ENCODE data around the gene CTBP1.
"Not testable (repeated sequence)": the region's sequence is repeated elsewhere in the genome, so short reads cannot be mapped to it uniquely, and the experiment has no call there.

The CTBP1 gene

DNA sequence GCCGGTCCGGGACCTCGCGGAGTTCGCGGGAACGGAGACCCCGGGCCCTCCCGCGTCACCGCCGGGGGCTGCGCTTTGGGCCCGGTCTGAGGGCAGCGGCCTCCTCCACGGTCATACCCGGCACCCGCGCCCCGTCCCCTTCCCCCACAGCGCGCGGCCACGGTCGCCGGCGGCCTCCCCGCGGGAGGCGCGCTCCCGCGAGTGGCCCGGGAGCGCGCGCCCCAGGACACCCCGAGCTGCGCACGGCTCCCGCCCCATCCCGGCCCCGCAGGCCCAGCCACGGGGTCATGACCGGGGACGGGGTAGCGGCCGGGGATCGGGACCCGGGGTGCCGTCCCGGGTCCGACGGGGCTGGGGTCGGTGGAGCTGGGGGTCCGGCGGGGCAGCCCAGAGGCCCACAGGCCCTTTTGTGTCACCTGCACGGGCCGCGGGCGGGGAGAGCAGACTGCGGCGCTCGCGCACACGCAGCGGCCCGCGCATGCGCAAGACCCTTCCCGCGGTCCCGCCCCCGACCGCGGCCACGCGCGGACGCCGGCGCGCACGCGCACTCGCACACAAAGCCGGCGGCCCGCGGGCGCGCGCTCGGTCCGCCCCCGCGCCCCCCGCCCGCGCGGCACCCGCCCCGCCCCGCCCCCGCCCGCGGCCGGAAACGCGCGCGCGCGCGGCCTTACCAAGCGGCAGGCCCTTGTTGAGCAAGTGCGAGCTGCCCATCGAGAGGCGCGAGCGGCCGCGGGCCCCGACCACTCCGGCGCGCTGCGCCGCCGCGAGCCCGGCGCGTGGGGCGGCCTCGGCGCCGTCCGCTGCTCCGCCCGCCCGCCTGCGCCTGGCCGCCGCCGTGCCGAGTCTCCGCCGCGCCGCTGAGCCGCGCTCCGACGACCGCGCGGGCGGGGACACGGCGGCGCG is at the start of gene CTBP1:
CTBP1 (minus strand) TSS at position 886 of the 903 bp plus-strand sequence. CDS start 7,799 bp downstream, outside the sequence.
- DNase-seq = peak; percentile 76
- in situ Hi-C loops (cut with HindIII; ENCODE audit: low pct_ligation_motif_present, low pct_unique_long_range_greater_than_20kb, low sequenced_read_pairs) = no loop called here

DNA sequence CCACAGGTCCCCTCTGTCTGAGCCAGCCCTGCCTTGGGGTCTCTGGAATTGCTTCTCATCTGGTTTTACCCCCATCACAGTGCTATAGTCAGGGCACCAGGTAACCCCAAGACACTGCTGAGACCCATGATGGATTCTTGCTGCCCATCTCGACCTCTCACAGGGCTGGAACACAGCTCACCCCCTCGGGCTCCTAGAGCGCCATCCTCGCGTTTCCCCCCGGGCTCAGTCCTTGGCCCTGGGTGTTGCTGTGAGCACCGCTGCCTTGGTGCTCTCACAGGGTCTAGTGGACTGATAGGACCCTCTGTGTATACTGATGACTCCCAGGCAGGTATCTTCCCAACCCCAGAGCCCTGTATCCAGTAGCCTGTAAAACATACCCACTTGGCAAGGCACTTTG is 49.5 kb upstream of the CTBP1 start:
- in situ Hi-C loops (cut with HindIII; ENCODE audit: low pct_ligation_motif_present, low pct_unique_long_range_greater_than_20kb, low sequenced_read_pairs) = no loop called here

DNA sequence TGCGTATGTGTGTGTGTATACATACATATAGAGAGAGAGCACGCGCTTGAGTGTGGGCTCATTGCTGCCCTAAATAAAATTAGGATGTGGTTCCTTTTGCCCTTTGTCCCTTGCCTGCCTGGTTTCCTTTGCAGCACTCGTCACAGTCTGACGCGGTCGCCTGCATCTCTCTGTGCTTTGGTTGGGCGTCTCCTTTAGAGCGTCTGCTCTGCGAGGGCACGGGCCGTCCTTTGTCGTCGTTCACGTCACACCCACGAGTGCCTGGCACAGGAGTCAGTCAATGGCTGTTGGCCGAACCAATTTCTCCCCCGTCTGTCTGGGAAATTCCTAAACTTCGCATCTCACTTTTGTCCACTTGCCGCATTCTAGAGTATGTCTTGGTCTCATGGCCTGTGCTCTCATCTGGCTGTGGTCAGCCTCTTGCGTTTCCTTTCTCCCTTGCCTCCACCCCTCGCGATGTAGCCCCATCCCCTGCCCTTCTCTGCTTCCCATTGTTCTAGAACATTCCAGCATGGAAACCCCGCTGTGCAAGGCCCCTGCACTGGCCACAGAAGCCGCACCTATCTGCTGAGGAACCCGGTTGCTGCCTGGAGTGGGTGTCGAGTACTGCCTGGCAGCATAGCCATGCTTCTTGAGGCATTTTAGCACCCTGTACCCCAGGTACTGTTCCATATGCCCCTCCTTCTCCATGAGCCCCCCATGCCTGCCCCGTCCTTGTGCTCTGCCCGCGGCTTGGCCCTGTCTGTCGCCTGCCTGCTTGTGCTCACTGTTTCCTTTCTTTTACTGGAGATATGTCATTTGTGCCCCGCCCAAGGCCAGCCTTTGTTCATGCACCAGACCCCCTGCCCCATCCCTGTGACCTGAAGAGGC is 48.8 kb upstream of the CTBP1 start:
- in situ Hi-C loops (cut with HindIII; ENCODE audit: low pct_ligation_motif_present, low pct_unique_long_range_greater_than_20kb, low sequenced_read_pairs) = no loop called here

More for the DNA sequence above, 49.5 kb upstream of the CTBP1 start:
- DNase-seq = no peak

DNA sequence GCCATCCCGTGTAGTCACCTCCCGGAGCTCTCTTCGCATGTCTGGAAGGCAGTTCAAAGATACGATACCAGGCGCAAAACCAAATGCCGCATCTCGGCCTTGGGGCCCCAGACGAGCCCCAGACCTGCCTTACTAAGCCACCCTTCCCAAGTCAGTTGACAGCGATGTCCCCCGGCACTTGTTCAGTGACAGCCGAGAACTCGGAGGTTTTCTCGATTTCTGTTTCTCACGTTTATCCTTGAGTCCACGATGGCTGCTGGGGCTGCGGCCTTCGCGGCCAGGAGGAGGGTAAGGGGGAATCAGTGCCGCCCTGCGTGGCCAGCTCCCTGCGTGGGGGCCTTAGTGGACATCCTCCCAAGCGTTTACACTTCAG is 48.1 kb upstream of the CTBP1 start:
- in situ Hi-C loops (cut with HindIII; ENCODE audit: low pct_ligation_motif_present, low pct_unique_long_range_greater_than_20kb, low sequenced_read_pairs) = no loop called here

More for the DNA sequence above, 48.8 kb upstream of the CTBP1 start:
- no peak for DNase-seq

DNA sequence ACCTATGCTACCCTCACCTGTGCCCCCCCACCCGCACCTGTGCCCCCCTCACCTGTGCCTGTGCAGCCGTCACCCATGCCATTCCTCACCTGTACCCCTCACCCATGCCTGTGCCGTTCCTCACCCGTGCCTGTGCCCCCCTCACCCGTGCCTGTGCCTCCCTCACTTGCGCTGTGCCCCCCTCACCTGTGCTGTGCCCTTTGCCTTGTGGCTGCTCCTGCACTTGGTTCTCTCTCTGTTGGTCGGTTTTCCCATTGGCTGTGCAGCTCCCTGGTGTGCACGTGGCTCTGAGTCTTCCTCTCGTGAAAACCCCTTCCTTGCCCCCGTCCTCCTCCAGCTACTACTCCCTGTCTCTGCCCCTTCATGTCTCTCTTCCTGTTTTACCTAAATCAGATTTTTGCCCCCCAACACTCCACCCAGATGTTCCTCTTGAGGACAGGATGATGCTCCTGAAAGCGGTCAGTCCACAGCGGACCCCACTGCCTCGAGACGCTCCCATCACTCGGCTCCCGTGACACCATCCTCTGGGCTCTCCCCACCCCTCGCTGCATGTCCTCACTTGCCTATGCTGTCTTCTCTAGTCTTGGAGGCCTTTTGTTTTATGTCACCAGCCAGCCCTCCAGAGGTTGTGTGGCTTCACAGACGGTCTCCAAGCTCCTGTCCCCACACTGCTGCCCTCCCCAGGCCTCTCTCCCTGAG is 47.5 kb upstream of the CTBP1 start:
- no peak for DNase-seq

More for the DNA sequence above, 48.1 kb upstream of the CTBP1 start:
- DNase-seq = no peak

DNA sequence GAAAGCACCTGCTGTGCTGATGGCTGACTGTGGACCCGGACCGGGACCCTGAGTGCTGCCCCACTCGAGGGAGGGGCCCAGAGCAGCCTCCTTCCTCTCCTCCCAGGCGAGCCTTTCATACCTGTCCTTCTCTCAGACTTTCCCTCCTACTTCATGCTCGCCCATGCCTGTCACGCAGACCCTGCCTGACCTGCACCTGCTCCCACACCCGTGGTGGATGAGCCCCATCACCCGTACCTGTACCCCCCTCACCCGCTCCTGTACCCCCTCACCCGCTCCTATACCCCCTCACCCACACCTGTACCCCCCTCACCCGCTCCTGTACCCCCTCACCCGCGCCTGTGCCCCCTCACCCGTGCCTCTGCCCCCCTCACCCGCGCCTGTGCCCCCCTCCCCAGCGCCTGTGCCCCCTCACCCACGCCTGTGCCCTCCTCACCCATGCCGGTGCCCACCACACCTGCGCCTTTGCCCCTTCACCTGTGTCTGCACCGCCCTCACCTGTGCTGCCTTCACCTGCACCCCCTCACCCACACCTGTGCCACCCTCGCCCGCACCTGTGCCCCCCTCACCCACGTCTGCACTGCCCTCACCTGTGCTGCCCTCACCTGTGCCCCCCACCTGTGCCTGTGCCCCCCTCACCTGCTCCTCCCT is 46.6 kb upstream of the CTBP1 start:
- in situ Hi-C loops (cut with HindIII; ENCODE audit: low pct_ligation_motif_present, low pct_unique_long_range_greater_than_20kb, low sequenced_read_pairs) = no loop called here
- no peak for DNase-seq

More for the DNA sequence above, 47.5 kb upstream of the CTBP1 start:
- in situ Hi-C loops (cut with HindIII; ENCODE audit: low pct_ligation_motif_present, low pct_unique_long_range_greater_than_20kb, low sequenced_read_pairs) = no loop called here

DNA sequence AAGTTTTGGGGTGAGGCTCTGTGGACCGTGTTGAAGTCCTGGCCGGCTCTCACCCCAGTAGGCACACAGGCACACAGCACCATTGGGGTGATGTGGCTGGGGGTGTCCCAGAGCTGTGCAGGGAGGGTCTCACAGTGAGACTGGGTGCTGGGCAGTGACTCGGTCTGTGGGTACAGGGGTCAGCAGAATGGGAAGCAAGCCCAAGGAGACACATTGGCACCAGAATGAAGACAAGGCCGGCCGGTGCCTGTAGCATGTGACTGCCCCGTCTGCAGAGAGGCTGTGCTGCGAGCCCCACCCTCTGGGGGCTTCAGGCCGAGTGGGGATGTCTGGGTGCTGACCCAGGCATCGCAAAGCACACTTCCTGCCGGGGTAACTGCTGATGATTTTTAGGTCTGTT is 46.0 kb upstream of the CTBP1 start:
- in situ Hi-C loops (cut with HindIII; ENCODE audit: low pct_ligation_motif_present, low pct_unique_long_range_greater_than_20kb, low sequenced_read_pairs) = no loop called here
- no peak for DNase-seq

DNA sequence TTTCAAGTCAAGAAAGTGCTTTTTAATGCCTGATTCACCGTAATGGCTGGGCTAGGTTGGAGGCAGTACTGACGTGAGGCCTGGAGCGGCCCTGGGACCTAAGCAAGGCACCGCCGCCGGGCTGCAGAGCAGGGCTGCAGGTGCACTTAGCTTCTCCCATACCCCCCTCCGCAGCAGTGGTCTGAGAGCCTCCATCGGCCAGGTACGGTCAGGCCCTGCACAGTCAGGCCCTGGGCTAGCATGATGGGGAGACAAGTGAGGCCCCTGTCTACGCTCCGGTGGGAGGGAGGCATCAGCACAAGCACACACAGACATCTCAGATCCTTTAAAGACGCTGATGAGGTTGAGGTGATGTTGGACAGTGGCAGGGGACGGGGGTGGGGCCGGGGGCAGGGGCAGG is 45.5 kb upstream of the CTBP1 start:
- in situ Hi-C loops (cut with HindIII; ENCODE audit: low pct_ligation_motif_present, low pct_unique_long_range_greater_than_20kb, low sequenced_read_pairs) = no loop called here
- no peak for DNase-seq

DNA sequence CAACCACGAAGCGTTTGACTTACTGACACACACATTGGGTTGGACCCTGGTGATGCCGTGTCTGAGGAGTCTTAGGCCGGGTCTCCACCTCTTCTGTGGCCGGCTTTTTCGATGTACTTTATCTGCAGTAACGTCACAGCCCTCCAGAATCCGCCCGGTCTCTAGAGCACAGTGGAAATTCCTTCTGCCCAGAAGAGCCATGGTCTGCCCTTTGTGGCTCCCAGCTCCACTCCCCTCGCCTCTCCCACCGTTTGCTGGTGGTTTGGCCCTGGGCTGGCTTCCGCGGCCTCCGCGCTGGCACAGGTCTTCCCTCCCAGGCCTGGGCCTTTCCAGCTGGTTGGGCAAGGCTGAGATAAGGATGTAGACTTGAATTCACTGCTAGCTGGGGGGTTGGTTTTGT is 45.1 kb upstream of the CTBP1 start:
- no peak for DNase-seq
- in situ Hi-C loops (cut with HindIII; ENCODE audit: low pct_ligation_motif_present, low pct_unique_long_range_greater_than_20kb, low sequenced_read_pairs) = no loop called here

DNA sequence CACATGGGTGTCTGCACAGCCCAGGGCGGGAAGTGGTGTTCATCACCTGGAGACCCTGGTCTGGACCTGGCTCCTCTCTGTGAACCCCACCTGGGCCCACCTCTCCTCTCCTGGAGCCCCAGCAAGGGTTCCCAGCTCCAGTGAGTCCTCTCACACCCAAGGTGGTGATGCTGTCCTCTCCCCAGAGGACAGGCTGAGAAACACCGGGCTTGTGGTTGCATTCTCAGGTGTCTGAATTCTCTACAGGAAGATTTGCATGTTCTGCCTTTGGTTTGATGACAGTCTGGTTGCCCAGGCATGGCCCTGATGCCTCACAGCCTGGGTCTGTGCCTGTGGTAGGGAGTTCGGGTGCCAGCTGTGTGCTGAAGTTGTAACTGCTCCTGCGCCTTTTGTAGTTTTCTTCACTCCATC is 44.6 kb upstream of the CTBP1 start:
- no peak for DNase-seq
- in situ Hi-C loops (cut with HindIII; ENCODE audit: low pct_ligation_motif_present, low pct_unique_long_range_greater_than_20kb, low sequenced_read_pairs) = no loop called here

DNA sequence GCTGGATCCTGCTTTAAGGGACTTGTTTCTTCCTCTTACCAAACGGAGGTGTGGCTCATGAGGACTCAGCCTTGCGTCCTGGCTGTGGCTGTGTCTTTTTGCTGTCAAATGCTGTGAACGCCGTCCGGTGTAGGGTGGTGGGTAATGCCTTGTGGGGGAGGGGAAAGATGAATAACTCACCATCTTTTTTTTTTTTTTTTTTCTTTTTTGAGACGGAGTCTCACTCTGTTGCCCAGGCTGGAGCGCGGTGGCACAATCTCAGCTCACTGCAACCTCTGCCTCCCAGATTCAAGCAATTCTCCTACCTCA is 43.7 kb upstream of the CTBP1 start:
- in situ Hi-C loops (cut with HindIII; ENCODE audit: low pct_ligation_motif_present, low pct_unique_long_range_greater_than_20kb, low sequenced_read_pairs) = not testable (repeated sequence)

DNA sequence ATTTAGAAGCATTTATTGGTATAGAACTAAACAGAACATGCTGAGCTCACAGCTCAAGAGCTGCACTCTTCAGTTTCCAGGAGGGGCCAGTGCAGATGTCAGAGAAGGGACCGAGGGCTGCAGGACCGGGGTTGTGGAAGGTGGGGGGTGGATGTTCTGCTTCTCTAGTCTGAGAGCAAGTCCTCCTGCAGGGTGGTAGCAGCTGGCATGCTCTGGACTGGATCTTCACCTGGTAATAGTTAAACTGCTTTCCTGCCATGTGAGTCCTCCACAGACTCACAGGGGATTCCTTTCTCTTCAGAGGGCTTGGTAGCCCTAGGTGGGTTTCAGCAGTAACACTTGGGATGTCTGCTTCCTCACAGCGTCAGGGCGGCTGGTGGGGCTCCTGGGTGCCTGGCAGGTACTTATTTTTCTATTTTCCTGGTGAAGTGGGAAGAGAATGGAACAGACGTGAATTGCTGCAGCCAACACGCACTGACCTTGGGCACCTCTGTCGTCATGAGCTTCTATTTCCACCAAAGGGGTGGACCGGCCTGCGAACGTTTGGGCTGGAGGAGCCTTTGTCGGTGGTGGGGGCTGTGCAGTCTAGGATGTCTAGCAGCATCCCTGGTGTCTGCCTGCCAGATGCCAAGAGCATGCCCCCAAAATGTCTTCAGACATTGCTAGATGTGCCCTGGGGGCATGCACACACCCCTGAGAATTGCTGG is 43.2 kb upstream of the CTBP1 start:
- in situ Hi-C loops (cut with HindIII; ENCODE audit: low pct_ligation_motif_present, low pct_unique_long_range_greater_than_20kb, low sequenced_read_pairs) = no loop called here
- DNase-seq = no peak

More for the DNA sequence above, 43.7 kb upstream of the CTBP1 start:
- DNase-seq = not testable (repeated sequence)

DNA sequence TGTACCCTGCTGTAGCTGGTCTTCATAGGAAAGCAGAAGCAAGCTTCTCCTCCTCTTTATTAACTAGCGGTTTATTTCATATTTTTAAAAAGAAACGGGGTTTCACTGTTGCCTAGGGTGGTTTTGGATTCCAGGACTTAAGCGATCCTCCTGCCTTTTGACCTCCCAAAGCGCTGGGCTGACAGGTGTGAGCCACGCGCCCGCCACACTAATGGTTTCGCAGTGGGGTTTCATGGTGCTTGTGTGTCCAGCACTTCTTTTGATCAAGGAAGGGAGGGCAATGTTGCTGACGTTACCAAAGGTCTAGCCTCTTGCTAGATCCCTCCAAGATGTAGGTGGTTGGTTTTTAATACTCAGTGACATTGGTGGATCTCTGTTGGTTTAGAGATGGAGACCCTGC is 42.2 kb upstream of the CTBP1 start:
- in situ Hi-C loops (cut with HindIII; ENCODE audit: low pct_ligation_motif_present, low pct_unique_long_range_greater_than_20kb, low sequenced_read_pairs) = no loop called here

DNA sequence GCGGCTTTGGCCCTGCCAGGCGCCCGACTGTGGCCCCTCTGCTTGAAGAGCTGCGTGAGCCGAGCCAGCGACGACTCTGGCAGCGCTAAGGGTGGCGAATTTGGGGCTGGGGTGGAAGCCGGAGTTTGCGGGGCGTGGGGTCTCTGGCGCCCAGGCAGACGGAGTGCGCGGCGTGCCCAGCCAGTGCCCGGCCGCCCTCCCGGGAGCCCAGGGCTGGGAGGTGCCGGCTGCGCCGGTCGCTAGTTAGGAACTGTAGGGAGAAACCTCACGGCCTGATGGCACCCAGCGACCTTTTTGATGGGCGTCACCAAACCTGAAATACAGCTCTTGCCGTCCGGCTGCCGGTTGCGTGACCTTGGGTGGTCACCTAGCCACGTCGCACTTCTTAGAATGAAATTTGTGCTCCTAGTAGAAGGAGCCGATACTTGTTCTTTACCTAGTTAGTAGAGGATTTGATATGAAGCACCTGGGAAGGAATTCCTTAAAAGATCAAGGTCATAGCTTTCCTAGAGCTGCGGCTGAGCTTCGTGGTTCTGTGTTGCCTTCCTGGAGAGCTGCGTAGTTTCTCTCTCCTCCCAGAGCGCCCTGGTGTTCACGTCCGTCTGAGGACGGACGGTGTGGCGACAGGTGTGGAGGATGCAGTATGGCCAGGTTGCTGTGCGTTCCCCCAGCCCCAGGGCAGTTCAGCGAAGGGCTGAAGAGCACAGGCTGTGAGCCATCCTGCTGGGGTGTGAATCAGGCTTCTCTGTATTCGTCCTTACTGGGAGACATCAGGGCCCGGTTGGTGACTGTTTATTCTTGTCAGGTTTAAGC is 41.4 kb upstream of the CTBP1 start:
- in situ Hi-C loops (cut with HindIII; ENCODE audit: low pct_ligation_motif_present, low pct_unique_long_range_greater_than_20kb, low sequenced_read_pairs) = no loop called here
- DNase-seq = peak; percentile 20

More for the DNA sequence above, 42.2 kb upstream of the CTBP1 start:
- DNase-seq = no peak

DNA sequence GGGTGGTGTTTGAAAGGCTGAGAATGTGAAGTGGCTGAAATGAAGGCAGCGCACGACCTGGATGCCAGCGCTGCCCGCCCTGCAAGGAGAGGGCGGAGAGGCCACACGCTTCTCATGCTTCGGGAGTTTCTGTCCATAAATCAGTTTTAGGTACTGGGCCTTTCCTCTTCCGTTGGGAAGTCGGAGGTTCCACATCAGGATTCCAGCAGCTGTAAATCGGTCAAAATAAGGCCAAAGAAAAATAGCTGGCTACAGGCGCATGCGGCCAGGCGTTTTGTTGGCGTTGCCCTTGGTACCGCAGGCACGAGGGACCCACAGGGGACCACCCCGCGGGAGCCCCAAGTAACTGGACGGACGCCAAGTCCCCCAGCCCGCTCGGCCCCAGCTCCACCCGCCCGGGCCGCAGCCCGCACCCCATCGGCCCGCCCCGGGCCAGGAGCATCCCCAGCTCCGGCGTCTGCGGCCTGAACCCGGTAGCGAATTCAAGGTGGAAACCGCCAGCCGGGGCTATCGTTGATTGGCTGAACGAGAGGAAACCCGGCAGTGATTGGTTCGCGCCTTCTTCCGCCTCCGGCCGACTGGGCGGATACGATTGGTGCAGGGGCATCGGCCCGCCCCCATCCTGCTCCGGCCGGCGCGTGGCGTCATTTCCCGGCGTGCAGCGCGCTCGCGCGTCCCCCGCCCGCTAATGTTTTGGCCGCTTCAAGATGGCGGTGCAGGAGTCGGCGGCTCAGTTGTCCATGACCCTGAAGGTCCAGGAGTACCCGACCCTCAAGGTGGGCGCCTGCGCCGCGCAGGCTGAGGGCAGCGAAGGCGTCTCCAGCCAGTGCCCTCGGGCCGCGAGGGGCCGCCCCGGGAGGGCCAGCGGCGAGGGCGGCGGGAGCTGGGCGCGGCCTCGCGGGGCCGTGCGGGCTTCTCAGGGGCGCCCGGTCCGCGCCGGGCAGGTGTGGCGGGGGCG is 40.6 kb upstream of the CTBP1 start, which contains the start of gene MAEA:
MAEA (plus strand) TSS at position 685 of the 958 bp plus-strand sequence; CDS start at position 708, 23 bp downstream.
- in situ Hi-C loops (cut with HindIII; ENCODE audit: low pct_ligation_motif_present, low pct_unique_long_range_greater_than_20kb, low sequenced_read_pairs) = no loop called here
- peak; percentile 94 for DNase-seq

DNA sequence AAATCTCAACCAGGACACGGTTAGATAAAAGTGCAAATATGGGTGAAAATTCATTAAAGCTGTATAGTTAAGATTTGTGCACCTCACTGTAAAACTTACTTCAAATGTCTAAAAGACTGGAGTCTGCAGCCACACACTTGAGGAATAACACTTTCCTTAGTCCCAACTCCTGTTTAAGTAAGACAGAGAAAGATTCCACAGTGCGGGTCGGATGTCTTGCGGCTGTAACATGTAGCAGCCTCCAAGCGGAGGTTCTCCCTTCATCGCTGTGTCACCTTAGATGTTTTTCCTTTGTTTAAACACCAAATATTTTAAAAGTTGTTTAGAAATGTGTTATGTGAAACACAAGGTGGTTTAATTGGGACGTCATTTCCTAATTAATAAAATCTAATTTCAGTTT is 39.9 kb upstream of the CTBP1 start:
- DNase-seq = no peak
- in situ Hi-C loops (cut with HindIII; ENCODE audit: low pct_ligation_motif_present, low pct_unique_long_range_greater_than_20kb, low sequenced_read_pairs) = no loop called here

Data from ACHN (cell line).